HG02970 (cell line): ENCODE results near the gene DCLRE1A.

Experiments
- ATAC-seq: cut with Tn5 transposase; IDR thresholded peaks from one replicate; pipeline ENCODE4 v1.9.1; 2021; ENCODE audit warnings: mild to moderate bottlenecking, moderate library complexity, moderate number of reproducible peaks; ENCODE audit not compliant: unreplicated experiment, low FRiP score

The DCLRE1A gene

DNA sequence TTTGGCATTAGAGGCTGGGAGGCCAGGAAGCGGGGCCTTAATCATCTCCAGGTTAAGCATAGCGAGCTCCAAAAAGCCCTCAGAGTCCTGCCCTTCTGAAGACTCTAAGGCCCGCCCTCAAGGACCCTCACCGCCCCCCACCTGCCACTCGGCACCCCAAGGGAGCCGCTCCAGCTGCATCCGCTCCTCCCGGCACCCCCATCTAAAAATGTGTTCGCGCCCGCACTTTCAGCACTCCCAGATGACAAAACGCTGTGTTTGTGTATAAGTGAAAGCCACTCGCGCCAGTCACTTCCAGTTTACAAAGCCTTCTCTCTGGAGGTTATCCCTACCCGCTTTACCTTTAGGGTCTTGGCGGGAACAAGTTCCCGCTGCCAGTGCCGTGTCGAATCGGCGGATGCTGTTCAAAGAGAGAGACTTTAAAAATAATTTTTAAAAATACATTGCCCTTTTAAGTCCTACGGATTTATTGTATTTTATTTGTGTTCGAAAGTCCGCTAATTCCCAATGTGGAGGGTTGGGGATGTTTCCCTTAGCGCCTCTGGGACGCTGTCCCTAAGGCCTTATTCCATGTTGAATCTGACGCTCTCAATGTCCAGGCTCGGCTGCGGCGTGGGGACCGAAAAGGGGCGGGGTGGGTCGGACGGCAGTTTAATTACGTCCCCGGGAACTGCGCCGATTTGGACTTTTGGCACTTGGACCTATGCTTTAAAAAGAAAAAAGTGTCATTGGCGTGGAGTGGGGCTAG, at the start of gene DCLRE1A, which contains the start of gene NHLRC2:
DCLRE1A (minus strand) TSS at position 70 of the 748 bp plus-strand sequence. CDS start 900 bp downstream, outside the sequence.
NHLRC2 (plus strand) TSS at position 649 of the 748 bp plus-strand sequence. CDS start 212 bp downstream, outside the sequence.
- peak; percentile 27 for ATAC-seq

DNA sequence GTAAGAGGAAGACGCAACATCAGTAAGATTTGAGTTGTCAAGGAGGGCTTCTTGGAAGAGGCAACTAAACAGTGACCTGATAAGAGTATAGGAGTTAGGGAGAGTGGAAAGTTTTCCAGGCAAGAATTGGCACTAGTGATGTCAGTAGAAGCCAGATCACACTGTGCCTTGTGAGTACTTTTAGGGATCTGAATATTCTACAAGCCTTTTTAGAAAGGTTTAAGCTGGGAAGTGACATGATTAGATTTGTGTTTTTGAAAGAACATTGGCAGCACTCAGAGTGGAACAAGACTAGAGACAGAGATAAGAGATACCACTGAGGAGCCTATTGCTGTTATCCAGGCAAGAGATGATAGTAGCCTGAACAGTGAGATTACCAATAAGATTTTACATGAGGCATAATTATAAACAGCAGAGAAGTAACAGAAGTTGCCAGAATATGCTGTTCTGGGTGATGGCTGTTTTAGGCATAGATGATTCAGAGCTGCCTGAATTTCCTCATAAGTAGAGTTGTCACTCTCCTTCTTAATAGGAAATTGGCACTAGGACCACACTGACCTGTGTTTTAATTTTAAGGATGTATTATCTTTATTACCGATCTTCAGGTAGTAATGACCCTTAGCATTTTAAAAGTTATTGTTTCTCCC, 46.2 kb upstream of the DCLRE1A start:
- ATAC-seq: no peak

DNA sequence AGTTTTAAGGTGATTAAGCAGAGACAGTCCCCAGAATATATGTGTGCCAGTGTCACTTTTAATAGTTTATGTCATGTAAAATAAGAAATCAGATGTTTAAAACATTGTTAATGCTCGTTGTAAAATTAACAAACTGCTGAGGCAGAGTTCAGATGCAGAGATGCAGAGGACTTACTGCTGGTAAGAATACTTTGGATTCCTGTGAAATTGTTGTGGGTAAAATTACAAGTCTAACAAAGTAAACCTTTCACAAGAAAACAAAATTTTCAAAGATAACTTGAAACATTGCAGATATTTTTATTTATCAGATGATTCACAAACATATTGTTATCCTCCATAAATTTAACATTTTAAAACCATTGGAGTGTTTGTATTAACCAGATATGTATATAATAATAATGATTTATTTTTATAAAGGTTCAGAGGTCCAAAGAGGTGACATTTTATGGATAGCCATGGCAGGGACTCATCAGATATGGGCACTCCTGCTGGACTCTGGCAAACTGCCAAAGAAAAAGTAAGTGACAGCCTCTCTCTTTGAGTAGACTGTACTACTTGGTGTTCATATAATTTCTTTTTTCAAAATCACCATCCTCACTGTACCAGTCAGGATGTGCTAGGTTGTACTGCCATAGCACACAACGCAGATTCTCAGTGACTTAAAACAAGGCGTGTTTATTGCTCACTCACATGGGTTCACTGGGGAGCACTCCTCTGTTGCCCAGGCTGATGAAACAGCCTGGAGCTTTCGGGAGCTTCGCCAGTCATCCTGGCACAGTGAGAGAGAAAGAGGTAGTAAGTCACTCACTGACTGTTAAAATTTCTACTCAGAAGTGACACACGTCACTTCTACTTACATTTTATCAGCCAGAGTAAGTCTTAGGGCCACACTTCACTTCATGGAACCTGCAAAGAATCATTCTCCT, 44.1 kb upstream of the DCLRE1A start:
- ATAC-seq: no peak

DNA sequence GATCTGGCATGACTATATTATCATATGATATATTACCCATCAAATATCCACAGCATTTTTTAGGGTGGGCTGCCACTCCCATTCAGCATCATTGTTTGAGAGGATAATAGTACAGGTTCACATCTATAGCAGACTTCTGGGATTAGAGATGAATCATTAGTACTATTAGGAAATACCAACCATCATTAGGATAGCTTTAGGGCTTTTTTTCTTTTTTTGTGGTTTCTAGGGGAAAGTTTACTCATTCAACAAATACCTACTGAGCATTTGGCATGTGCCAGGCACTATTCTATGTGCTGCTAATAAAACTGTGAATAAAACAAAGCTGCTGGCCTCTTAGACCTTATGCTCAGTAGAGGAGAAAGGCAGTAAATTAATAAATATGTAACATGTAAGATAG, 41.1 kb upstream of the DCLRE1A start:
- ATAC-seq: no peak

DNA sequence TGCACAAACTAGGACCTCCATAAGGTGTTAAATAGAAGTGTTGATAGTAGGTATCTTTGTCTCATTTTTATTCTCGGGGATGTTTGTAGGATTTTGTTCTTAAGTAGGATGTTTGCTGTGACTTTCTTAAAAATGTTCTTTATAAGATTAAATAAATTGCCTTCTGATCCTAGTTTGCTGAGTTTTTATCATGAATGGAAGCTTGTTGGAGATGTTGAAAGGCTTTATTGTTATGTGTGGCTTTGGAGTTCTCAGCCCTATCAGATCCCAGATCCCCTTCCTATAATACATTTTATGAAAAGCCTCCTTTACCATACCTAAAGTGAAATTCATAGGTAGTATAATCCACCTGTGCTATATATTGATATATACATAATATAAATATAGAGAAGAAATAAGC, 40.7 kb upstream of the DCLRE1A start:
- no peak for ATAC-seq

DNA sequence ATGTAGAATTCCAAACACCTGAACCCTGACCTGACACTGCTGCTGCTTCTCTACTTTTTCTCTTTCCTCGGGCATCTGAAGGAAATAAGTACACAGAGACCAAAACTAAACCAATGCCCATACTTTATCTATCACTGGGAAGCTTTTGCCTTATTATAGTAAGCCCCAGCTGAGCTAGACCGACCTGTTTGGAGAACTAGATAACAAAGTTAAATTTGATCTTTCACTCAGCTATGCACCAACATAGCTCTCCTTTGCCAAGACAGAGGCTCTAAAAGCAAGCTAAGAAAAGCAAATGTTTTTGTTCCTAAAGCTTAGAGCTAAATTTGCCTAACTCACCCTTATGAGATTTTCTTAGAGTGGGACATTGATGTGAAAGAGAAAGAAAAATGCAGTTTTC, 39.7 kb upstream of the DCLRE1A start:
- no peak for ATAC-seq

DNA sequence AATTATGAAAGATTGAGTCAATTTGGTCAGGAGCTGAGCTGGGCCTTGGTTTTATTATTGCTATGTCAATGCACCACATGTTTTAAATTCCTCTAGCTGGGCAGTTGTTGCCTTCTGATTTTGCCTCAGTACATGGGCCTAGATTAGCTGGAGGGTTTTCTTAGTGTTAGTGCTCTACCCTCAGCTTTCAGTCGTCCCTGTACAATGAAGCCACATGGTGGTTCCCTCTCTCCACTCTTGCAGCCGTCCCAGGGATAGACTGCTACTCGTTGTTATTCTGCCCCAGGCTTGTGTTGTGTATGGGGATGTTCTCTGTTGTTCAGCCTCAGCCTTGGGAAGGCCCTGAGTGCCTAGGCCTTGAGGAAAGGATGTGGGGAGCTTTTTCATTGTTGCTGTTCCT, 37.6 kb upstream of the DCLRE1A start:
- ATAC-seq: no peak

DNA sequence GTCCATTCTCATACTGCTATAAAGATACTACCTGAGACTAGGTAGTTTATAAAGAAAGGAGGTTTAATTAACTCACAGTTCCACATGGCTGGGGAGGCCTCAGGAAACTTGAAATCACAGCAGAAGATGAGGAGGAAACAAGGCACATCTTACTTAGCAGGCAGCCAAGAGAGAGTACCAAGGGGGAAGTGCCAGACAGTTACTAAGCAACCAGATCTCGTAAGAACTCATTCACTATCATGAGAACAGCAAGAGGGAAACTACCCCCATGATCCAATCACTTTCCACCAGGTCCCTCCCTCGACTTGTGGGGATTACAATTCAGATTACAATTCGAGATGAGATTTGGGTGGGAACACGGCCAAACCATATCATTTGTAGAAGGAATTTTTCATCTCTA, 36.9 kb upstream of the DCLRE1A start:
- no peak for ATAC-seq

DNA sequence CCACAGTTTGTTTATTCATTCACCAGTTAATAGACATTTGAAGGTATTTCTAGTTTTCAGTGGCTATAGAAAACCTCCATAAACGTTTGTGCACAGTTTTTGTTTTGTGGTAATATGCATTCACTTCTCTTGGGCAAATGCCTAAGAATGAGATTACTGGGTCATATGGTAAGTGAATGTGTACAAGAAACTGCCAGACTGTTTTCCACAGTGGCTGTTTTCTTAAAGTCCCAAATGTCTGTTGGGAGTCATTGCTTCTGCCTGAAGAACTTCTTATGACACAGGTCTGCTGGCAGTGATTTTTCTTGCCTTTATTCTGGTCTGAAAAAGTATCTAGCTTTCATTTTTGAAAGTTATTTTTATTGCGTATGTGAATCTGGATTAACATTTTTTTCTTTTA, 36.0 kb upstream of the DCLRE1A start:
- ATAC-seq: no peak

DNA sequence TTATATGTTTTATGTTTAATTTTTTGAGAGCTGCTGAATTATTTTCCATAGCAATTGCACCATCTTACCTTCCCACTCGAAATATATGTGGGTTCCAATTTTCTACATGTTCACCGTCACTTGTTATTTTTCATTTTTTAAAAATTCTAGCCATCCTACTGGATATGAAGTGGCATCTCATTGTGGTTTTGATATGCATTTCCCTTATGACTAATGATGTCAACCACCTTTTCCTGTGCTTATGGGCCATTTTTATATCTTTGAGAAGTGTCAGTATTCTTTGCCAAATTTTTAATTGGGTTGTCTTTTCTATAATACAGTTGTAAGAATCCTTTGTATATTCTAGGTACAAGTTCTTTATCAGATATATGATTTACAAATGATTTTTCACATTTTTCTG, 28.4 kb upstream of the DCLRE1A start:
- ATAC-seq: no peak

DNA sequence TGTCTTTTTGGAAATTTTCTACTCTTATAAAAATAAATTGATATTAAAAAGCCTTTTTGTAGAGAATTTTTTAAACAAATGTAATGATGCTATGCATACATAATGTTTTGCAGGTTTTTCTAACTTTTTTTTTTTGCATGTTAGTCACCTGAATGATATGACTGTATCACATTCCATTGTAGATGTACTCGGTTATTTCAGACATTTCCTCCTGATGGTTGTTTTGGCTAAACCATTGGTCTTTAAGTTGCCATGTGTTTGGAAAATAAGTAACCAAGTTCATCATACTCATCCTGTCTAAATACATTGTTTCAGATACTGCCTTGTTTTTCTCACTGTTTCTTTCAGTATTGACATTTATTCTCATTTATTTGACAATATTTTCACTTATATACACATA, 26.4 kb upstream of the DCLRE1A start:
- no peak for ATAC-seq

DNA sequence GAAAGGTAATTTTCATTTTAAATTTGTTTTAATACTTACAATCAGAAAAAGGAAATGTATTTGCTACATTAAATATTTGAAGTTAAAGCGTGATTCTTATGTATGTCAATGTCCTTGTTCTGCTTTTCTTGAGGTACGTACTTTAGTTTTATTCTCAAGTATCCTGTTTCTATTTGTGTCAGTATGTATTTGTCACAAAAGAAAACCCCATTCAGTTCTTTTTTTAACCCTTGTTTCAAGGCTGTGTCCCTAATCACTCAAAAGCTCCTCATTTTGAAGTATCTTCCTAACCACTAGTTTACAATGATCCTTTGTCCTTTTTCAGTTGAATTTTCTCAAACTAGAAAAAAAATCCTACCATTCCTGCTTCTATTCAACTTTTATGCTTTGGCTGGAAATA, 25.8 kb upstream of the DCLRE1A start:
- ATAC-seq: no peak

DNA sequence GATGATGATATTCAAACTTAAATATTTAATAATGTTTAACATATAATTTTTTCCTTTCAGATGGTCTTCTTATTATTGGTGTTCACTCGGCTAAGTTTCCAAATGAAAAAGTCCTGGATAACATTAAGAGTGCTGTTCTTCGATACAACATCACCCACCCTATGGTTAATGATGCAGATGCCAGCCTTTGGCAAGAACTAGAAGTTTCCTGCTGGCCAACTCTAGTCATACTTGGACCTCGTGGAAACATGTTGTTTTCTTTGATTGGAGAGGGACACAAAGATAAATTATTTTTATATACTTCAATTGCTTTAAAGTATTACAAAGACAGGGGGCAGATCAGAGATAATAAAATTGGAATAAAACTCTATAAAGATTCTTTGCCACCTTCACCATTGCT, 22.6 kb upstream of the DCLRE1A start:
- ATAC-seq: no peak

DNA sequence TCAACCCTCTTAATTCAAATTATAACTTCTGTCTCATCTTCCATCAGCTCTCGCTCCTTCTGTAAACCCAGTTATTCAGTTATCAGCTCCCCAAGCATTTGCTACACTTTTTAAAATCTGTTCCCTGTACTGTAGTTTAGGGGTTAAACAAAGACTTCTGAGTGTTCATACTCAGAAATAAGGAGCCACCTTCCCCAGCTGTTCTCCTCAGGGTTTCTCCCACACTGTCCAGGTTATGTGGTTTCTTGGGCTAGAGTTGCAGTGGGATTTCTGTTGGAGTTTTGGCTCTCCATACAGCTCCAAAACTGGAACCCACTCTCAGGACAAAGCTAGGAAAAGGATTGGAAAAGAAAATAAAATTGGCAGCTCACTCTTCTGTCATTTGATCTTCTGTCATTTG, 21.3 kb upstream of the DCLRE1A start:
- no peak for ATAC-seq

DNA sequence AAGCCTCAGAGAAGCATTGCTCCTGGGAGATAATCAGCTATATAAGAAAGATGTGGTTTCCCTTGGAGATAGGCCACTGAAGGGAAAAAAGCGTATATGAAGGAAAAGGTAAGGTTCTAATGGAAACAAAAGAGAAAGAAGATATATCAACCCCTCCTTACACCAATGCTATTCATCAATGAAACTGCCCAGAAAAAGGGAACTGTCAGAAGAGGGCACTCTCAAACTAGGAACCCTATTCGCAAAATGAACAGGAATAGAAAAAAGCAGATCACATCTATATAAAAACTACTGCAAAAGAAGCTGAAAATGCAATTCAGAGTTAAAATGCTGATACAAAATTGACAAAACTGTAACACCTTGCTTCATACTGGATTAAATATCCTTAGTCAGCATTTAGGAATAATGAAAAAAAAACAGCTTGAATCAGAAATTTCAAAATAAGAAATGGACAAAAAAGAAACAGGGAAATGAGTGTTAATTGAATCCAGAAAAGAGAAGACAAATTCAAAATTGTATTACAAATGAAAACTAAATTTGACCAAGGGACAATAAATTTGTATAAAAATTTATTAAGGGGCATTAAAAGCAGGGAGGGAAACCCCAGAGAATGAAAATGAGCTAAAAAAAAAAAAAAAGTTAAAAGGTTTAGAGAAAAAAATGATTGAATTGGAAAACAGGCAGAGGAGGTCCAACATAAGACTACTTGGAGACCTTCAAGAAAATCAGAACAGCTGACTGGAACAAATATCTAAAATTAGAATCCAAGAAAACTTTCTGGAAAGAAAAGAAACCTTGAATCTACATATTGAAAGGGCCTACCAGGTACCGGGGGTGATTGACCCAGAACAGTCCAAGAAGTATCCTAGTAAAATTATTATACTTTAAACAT, 18.5 kb upstream of the DCLRE1A start:
- no peak for ATAC-seq

DNA sequence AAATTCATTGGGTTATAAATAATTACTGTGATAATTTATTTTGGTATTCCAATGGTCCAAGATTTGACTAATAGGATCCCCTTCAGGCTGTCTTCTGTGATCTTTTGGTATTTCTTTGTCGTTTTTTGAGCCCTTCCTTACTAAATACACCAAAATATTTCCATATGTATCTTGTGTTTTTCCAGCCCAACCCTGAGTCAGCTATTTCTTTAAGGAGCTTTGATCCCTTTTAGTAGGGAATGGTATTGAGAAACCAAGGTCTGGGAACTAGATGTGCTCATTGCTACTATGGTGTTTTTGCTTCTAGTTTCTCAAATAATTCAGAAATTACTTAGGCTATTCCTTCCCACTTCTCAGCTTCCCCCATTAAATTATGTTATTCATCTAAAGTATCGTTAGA, 15.9 kb upstream of the DCLRE1A start:
- no peak for ATAC-seq

DNA sequence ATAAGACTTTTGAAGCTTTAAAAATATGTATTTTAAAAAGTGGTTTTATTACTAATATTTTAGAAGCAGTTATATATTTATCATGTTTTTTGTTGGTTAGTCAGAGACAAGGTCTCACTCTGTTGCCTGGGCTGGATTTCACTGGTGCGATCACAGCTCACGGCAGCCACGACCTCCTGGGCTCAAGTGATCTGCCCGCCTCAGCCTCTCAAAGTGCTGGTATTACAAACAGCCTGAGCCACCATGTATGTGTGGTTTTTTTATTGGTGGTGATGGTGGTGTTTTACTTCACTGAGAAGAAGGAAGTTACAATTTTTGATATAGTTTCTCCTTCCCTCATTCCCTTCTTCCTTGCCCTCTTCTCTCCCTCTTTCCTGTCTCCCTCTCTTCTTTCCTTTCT, 14.0 kb upstream of the DCLRE1A start:
- no peak for ATAC-seq

DNA sequence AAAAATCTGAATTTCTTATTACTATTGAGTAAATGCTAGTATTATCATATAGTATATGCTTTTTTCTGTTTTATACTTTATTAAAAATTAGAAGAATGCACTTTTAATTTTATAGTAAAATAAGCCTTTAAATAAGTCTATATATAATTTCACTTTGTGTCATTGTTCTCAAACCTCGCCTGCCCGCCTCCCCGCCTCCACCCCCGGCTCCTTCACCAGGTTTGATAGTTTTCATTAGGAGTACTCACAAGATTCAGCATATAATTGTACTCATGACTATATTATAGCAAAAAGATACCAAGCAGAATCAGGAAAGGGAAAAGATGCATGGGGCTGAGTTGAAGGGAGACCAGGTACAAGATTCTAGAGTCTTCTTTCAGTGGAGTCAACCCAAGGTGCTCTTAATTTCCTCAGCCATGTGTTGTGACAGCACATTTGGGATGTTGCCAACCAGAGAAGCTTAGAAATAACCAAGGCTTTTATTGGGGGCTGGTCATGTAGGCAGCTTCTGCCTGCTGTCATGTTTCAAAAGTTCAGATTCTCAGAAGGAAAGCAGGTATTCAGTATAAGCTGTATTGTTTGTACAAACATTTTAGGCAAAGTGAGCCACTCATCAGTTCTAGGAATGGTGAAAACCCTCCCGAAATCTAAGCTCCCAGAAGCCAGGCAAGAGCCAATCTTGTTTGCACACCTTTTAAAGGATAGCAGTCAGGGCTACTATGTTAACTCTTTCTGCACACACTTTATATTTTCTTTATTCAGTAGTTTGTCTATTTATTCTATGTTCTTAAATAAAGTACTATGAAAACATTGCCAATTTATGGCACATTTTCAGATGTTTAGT, 12.9 kb upstream of the DCLRE1A start:
- no peak for ATAC-seq

DNA sequence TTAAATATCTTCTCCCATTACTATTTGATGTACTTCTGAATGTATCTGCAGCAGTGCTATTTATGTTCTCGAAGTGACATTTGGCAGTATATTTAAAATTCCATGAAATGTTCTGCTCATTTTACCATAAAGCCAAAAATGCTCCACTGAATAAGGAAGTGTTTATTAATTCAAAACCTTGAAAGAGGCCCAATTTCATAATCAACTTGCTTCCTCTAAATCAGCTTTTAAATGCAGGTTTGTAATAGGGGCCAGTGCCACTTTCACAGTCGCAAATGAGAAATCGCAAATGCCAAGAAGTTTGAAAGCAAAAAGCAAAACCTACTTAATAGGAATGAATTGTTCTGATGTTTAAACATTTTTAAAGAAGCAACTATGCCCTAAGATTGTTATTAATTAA, 12.0 kb upstream of the DCLRE1A start:
- no peak for ATAC-seq
